Measurements from ENCODE around the gene KCNC1. TPM values are rescaled to one million over a fixed set of nuclear protein-coding genes. Genes with fewer than 3 reads are reported as not detected.

KCNC1 gene
- total RNA-seq, 4 donors from 2014 or later: not detected

DNA sequence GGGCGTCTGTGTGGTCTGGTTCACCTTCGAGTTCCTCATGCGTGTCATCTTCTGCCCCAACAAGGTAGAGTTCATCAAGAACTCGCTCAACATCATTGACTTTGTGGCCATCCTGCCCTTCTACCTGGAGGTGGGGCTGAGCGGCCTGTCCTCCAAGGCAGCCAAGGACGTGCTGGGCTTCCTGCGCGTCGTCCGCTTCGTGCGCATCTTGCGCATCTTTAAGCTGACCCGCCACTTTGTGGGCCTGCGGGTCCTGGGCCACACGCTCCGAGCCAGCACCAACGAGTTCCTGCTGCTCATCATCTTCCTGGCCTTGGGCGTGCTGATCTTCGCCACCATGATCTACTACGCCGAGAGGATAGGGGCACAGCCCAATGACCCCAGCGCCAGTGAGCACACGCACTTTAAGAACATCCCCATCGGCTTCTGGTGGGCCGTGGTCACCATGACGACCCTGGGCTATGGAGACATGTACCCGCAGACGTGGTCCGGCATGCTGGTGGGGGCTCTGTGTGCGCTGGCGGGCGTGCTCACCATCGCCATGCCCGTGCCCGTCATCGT lies 37.3 kb downstream of the KCNC1 start:
- TF ChIP-seq, protein P1, sequence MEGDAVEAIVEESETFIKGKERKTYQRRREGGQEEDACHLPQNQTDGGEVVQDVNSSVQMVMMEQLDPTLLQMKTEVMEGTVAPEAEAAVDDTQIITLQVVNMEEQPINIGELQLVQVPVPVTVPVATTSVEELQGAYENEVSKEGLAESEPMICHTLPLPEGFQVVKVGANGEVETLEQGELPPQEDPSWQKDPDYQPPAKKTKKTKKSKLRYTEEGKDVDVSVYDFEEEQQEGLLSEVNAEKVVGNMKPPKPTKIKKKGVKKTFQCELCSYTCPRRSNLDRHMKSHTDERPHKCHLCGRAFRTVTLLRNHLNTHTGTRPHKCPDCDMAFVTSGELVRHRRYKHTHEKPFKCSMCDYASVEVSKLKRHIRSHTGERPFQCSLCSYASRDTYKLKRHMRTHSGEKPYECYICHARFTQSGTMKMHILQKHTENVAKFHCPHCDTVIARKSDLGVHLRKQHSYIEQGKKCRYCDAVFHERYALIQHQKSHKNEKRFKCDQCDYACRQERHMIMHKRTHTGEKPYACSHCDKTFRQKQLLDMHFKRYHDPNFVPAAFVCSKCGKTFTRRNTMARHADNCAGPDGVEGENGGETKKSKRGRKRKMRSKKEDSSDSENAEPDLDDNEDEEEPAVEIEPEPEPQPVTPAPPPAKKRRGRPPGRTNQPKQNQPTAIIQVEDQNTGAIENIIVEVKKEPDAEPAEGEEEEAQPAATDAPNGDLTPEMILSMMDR (IDR thresholded peaks at IDR 0.05; ENCODE audit: low read depth): no peak

DNA sequence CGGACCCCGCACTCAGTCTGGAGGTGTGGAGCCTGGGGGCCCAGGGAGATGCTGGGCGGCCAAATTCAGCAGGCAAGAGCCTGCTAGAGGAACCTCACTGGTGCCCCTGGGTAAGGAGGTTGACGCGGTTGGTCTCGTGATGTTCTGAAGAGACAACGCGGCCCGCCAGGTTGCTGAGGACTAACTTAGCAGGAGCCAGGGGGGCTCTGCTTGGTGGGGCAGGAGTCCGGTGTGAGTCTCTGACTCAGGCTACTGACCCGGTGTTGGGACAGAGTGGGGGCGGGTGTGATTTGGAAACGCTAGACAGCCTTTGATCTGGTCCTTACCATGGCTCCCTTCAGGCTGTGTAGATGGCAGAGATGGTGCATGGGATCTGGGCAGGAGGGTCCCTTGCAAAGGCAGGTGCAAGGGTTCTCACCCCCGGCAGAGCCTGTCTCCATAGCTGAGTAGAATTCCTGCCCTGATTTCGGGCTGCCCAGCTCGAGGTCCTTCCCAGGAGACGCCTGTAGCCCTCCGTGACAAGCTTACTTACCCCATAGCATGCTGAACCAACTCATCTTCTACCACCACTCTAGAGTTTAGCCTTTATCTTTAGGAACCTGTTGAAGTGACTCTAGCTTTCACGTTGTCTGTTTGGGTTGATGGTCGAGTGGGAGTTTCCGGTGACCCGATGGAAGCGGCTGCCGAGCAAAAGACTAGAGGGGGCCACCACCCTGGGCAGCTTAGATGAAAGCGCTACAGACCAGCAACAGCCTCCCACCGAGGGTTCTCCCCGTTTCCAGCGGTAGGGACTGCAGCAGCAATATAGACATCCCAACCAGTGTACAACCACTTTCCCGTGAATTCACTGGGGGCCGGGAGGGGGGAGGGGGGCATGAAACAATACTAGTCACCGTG lies 38.4 kb downstream of the KCNC1 start:
- TF ChIP-seq, protein P1 (IDR thresholded peaks at IDR 0.05; ENCODE audit: low read depth): no peak

DNA sequence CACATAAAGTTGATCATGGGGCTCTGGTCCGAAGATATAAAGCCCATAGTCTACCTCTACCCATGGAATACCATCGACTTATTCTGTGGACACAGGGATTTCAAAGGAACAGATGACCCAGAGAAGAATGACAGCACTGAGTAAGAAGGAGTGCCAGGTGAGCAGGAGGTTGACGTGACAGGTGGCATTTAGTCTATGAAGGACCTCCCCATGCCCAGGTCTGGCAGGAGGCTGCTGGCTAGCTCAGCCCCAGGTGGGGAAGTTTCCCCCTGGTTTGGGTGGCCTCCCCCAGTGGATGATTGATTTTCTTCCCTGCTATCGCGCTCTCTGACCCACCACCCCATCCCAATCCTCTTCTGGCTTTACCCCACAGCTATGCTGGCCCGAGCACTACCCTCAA lies 39.1 kb downstream of the KCNC1 start:
- TF ChIP-seq, protein P1 (IDR thresholded peaks at IDR 0.05; ENCODE audit: low read depth): no peak

DNA sequence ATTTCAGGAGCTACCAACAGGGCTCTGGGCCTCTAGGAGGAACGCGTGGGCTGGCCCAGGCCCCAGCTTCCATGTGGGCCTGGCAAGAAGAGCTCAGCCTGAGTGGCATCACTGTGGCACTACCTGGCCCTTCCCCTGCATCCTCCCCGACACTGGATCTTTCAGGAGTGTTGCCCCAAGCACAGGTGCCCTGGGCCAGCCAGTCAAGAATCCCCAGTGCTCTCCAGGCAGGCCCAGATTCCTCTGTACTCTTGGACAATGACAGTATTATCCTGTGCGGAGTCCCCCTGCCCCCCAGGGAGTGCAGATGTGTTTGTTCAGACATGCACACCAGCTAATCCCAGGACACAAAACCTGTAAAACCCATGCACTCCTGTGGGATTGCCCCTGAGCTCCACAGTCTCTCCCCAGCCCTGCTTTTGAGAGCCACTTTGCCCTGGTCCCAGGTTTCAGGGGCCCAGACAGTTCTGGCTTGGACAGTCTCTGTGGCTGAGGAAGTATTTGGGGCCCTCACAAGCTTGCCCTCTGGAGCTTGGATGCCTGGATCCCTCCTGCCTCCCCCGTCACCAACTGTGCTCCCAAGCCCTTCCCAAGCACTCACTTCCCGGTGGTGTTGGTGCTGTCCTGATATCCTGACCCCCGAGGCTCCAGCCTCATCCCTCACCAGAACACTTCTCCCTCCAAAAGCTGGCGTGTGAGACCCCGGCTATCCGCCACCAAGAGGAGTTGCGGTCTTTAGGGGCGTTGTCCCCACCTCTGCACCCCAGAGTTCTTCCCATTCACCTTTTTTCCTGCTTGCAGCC lies 39.9 kb downstream of the KCNC1 start:
- TF ChIP-seq, protein P1 (IDR thresholded peaks at IDR 0.05; ENCODE audit: low read depth): no peak

DNA sequence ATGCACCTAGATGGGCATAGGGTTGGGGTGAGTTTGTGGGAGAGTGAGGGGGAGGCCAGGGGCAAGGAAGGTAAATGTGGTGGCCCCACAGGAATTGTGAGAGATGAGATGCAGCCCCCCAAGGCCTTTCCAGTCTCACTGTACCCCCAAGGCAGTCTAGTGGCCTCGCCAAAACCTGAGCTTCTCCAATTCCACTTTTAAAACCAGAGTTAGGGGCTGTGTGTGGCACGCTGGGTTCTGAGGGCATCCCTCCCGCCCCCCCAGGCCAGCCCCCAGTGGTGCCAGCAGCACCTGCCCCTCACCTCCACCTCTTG lies 40.4 kb downstream of the KCNC1 start:
- TF ChIP-seq, protein P1 (IDR thresholded peaks at IDR 0.05; ENCODE audit: low read depth): no peak

DNA sequence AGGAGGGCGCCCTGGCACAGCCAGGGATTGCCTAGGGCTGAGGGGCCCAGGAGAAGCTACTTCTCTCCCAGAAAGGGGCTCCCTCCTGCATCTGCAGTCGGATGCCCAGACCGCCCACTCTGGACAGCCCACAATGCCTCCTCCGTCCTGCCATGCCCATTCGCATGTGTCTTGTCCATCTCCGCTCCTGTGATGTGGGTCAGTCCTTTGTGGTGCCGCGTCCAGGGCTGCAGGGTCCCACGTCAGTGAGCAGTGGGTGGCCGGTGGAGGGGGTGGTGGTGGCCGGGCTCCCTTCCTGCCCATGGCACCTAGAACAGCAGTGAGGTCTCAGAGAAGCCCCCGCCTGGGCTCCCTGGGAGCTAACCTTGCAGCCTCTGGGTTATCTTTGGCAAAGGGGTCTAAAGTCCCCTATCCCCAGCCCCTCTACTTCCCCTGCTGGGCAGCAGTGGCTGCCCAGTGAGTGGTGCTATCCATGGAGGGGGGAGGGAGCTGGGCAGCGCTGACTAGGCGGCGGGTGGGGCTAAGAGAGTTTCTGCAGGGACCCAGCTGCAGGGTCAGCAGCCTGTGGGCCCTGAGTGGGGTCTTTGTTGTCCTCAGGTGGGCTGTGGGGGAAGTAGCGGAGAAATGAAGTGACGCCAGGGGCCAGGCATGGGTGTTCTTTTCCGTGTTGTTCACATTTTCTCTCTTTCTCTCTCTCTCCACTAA lies 41.1 kb downstream of the KCNC1 start:
- TF ChIP-seq, protein P1 (IDR thresholded peaks at IDR 0.05; ENCODE audit: low read depth): no peak
